ENCODE measurements around the gene SF3B5.

DNA sequence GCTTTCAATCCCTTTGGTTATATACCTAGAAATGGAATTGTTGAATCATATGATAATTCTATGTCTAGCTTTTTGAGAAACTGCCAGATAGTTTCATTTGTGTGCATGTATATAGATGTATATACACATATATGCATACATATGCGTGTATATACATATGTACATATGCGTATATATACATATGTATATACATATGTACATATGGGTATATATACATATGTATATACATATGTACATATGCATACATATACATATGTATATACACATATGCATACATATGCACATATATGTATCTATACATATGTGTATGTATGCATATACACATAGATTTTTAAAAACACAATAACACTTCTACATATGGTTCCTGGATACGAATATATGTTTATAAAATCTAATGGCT lies 8.4 kb downstream of the SF3B5 start:
- TF ChIP-seq CTCF (IDR thresholded peaks at IDR 0.05; ENCODE audit: low read depth, low read length, poor library complexity, severe bottlenecking), result no peak
- TF ChIP-seq EZH2phosphoT487 (IDR thresholded peaks at IDR 0.05; ENCODE audit: borderline replicate concordance, low read length), result no peak
